Natural killer cell (primary cell): ENCODE results near the gene CXCR2. TPM values are rescaled to one million over a fixed set of nuclear protein-coding genes. Genes with fewer than 3 reads are reported as not detected.

ENCODE experiments used
- ATAC-seq, 3 donors: fragments of 150-1000 bp in 2 of 3; fragments of 200-7000 bp in 1 of 3; cut with Tn5 transposase; 1 replicate in 1 of 3; 2 replicates in 2 of 3; pipeline ENCODE4 v1.10.0; 2021; ENCODE audit warnings: mild to moderate bottlenecking in 2 of 3, moderate library complexity in 2 of 3
- DNase-seq, 2 donors: peaks; one replicate each; pipeline versions ENCODE4 v3.0.0 to v3.0.0-alpha.2; 2013 to 2021; ENCODE audit warnings: mixed read lengths in 1 of 2
- H3K27ac ChIP-seq: one replicate; pipeline ENCODE4 v1.5.1; 2013; ENCODE audit warnings: mild to moderate bottlenecking, low read length
- H3K27me3 ChIP-seq: one replicate; pipeline ENCODE4 v1.6.1; 2013; ENCODE audit warnings: low read length; ENCODE audit not compliant: control insufficient read depth, insufficient read depth
- H3K36me3 ChIP-seq: one replicate; pipeline ENCODE4 v1.6.1; 2013; ENCODE audit warnings: low read length; ENCODE audit not compliant: control insufficient read depth, insufficient read depth
- H3K4me1 ChIP-seq: one replicate; pipeline ENCODE4 v1.6.1; 2013; ENCODE audit warnings: low read length; ENCODE audit not compliant: control insufficient read depth, insufficient read depth
- H3K4me3 ChIP-seq: one replicate; pipeline ENCODE4 v1.5.1; 2013; ENCODE audit warnings: low read length
- H3K9me3 ChIP-seq: one replicate; pipeline ENCODE4 v1.6.1; 2013; ENCODE audit warnings: low read length; ENCODE audit not compliant: control insufficient read depth, insufficient read depth
- H3K27ac Mint-ChIP-seq, 2 donors: one replicate each; pipeline ENCODE4 v1.8.0; 2022; ENCODE audit warnings: mild to moderate bottlenecking in 2 of 2, mixed read lengths in 2 of 2, moderate library complexity in 1 of 2
- H3K27me3 Mint-ChIP-seq, 2 donors: one replicate each; pipeline ENCODE4 v1.8.0; 2022; ENCODE audit warnings: low read depth in 2 of 2, mixed read lengths in 2 of 2
- H3K36me3 Mint-ChIP-seq: one replicate; pipeline ENCODE4 v1.8.0; 2022; ENCODE audit warnings: mixed read lengths
- H3K4me1 Mint-ChIP-seq, 2 donors: one replicate each; pipeline ENCODE4 v1.8.0; 2022; ENCODE audit warnings: mixed read lengths in 2 of 2
- H3K4me3 Mint-ChIP-seq: one replicate; pipeline ENCODE4 v1.8.0; 2022; ENCODE audit warnings: mild to moderate bottlenecking, moderate library complexity, mixed read lengths
- H3K9me3 Mint-ChIP-seq, 2 donors: one replicate each; pipeline ENCODE4 v1.8.0; 2022; ENCODE audit warnings: mixed read lengths in 2 of 2
- CTCF ChIP-seq: fragments of 200-600 bp; IDR thresholded peaks from one replicate; pipeline ENCODE4 v1.8.0; 2022; ENCODE audit warnings: antibody characterized with exemption
- WGBS: methylation state at CpG from one replicate; pipeline ENCODE4 v1.1.7; 2013; ENCODE audit warnings: missing lambda C conversion rate; ENCODE audit not compliant: insufficient coverage; 5-methylcytosine and 5-hydroxymethylcytosine counted together
- intact Hi-C: fragments of 100-400 bp; cut with micrococcal nuclease; formaldehyde crosslinking; loops from one replicate; pipeline ENCODE4 v1.14.2; 2022
- total RNA-seq, 4 donors: library from RNA; stranded (reverse); fragments of 120-200 nt in 1 of 4; gene quantifications; one replicate each; pipeline versions ENCODE4 v1.2.3 to v1.2.4, GENCODE V29; 2013 to 2022

The CXCR2 gene
- total RNA-seq, 3 donors from 2014 or later (not counting 1 experiment from before 2014, with no cell fraction given) = 24.3 to 35.3 (median 25.8) TPM

- no peak for TF ChIP-seq CTCF
- peaks cover 7% of the 10 kb centered on the region for H3K36me3 ChIP-seq
- peak overlapping the region; percentile 82 for H3K27ac ChIP-seq
- H3K27ac Mint-ChIP-seq = peak overlapping the region; percentile 75 to 95
- peak overlapping the region; percentile 97 for H3K4me3 Mint-ChIP-seq
- peak in 2 of 3 donors; percentile 5 to 6 for ATAC-seq
- H3K36me3 Mint-ChIP-seq = peaks cover 15% of the 10 kb centered on the region
- H3K27me3 Mint-ChIP-seq = no peaks in the 10 kb centered on the region
- no peaks in the 10 kb centered on the region for H3K27me3 ChIP-seq
- no peak overlapping the region for H3K4me3 ChIP-seq
- no peaks in the 10 kb centered on the region for H3K9me3 ChIP-seq
- H3K4me1 ChIP-seq = peaks cover 59% of the 10 kb centered on the region
- peaks cover 83 to 86% of the 10 kb centered on the region in 2 donors for H3K4me1 Mint-ChIP-seq
- no peaks in the 10 kb centered on the region for H3K9me3 Mint-ChIP-seq
- no peak for DNase-seq
- intact Hi-C loops = loop anchor here (2.0 kb wide), 1 partner anchor 36 kb away; the partner anchor contains the start of gene CXCR1
These were observed 5.0 kb downstream of the CXCR2 start for GRCh38 chr2:218130822-218131221.

GRCh38 chr2:218137514-218137913 lies 11.7 kb downstream of the CXCR2 start:
- Mint-ChIP-seq H3K9me3 (no peaks in the 10 kb centered on the region), H3K4me1 (peaks cover 45 to 51% of the 10 kb centered on the region in 2 donors), H3K4me3 (no peak overlapping the region), H3K27ac (peak overlapping the region; percentile 51 to 64), H3K27me3 (no peaks in the 10 kb centered on the region), H3K36me3 (peaks cover 33% of the 10 kb centered on the region)
- Histone ChIP-seq H3K4me1 (peaks cover 14% of the 10 kb centered on the region), H3K27ac (no peak overlapping the region), H3K36me3 (peaks cover 7% of the 10 kb centered on the region), H3K4me3 (no peak overlapping the region), H3K9me3 (no peaks in the 10 kb centered on the region), H3K27me3 (no peaks in the 10 kb centered on the region)
- DNase-seq (no peak), ATAC-seq (no peak)
- intact Hi-C loops = no loop called here
- 25% methylated on average over 3 of the region's 3 CpGs for WGBS
- no peak for TF ChIP-seq CTCF

- peaks cover 7% of the 10 kb centered on the region for H3K36me3 ChIP-seq
- no peak overlapping the region for H3K27ac ChIP-seq
- Mint-ChIP-seq H3K27me3 (no peaks in the 10 kb centered on the region), H3K4me3 (no peak overlapping the region), H3K27ac (peak overlapping the region in 1 of 2 donors; percentile 64), H3K4me1 (peaks cover 40 to 48% of the 10 kb centered on the region in 2 donors), H3K36me3 (peaks cover 33% of the 10 kb centered on the region), H3K9me3 (no peaks in the 10 kb centered on the region)
- 77% methylated on average over 4 of the region's 4 CpGs for WGBS
- DNase-seq (no peak), ATAC-seq (no peak)
- H3K4me1 ChIP-seq = peaks cover 14% of the 10 kb centered on the region
- no peak for TF ChIP-seq CTCF
- H3K27me3 ChIP-seq = no peaks in the 10 kb centered on the region
- no peaks in the 10 kb centered on the region for H3K9me3 ChIP-seq
- no peak overlapping the region for H3K4me3 ChIP-seq
- intact Hi-C loops = no loop called here
These were observed 12.2 kb downstream of the CXCR2 start for GRCh38 chr2:218138047-218138446.

GRCh38 chr2:218145124-218145523 lies 19.3 kb downstream of the CXCR2 start:
- DNase-seq (no peak), ATAC-seq (no peak)
- no peak overlapping the region for H3K27ac ChIP-seq
- no peaks in the 10 kb centered on the region for H3K9me3 ChIP-seq
- H3K4me1 ChIP-seq = no peaks in the 10 kb centered on the region
- no peaks in the 10 kb centered on the region for H3K9me3 Mint-ChIP-seq
- H3K27me3 ChIP-seq = no peaks in the 10 kb centered on the region
- WGBS = 80% methylated on average over 3 of the region's 3 CpGs
- no peak for TF ChIP-seq CTCF
- H3K4me1 Mint-ChIP-seq = peaks cover 12 to 17% of the 10 kb centered on the region in 2 donors
- H3K27me3 Mint-ChIP-seq = peaks cover 0 to 3% of the 10 kb centered on the region in 2 donors
- H3K27ac Mint-ChIP-seq = no peak overlapping the region
- no peak overlapping the region for H3K4me3 Mint-ChIP-seq
- H3K36me3 ChIP-seq = no peaks in the 10 kb centered on the region
- peaks cover 5% of the 10 kb centered on the region for H3K36me3 Mint-ChIP-seq
- intact Hi-C loops = no loop called here
- no peak overlapping the region for H3K4me3 ChIP-seq
